ENCODE data around the gene KDM6A. TPM values are rescaled to one million over a fixed set of nuclear protein-coding genes. Genes with fewer than 3 reads are reported as not detected.
A peak's percentile ranks its signal among the peaks of the same experiment; 100 is the strongest.

Gene KDM6A
- total RNA-seq, 1 donor: 20.3 TPM

DNA sequence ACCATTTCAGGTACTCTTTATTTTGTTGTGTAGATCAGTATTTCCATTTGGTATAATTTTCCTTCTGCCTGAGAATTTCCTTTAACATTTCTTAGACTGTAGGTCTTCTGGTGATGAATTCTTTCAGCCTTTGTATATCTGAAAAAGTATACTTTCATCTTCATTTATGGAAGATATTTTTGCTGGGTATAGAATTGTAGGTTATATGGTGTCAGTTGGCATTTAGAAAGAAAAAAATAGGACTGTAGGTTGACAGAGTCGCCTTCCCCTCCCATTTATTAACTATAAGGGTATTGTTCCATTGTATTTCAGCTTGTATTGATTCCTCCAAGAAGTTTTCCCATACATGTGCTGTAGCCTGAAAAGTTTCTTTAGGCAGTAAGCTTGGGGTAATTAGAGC is 71.9 kb downstream of the KDM6A start:
- peaks cover 35% of the 10 kb centered on the region for H4K20me1 ChIP-seq (ENCODE audit: insufficient read depth, low read length)
- no peak for DNase-seq (ENCODE audit: insufficient read length, low spot score, missing footprints)
- H3K4me1 ChIP-seq (ENCODE audit: insufficient read depth, low read length): no peaks in the 10 kb centered on the region
- no peak overlapping the region for H2AFZ ChIP-seq (ENCODE audit: low read length)
- no peaks in the 10 kb centered on the region for H3K36me3 ChIP-seq (ENCODE audit: insufficient read depth, low read length)
- H3K4me3 ChIP-seq (ENCODE audit: insufficient read depth, low read length): no peak overlapping the region
- H3K79me2 ChIP-seq (ENCODE audit: insufficient read depth, low read length): peaks cover 89% of the 10 kb centered on the region
- no peaks in the 10 kb centered on the region for H3K9me3 ChIP-seq (ENCODE audit: low read depth, low read length)
- TF ChIP-seq, protein P1, sequence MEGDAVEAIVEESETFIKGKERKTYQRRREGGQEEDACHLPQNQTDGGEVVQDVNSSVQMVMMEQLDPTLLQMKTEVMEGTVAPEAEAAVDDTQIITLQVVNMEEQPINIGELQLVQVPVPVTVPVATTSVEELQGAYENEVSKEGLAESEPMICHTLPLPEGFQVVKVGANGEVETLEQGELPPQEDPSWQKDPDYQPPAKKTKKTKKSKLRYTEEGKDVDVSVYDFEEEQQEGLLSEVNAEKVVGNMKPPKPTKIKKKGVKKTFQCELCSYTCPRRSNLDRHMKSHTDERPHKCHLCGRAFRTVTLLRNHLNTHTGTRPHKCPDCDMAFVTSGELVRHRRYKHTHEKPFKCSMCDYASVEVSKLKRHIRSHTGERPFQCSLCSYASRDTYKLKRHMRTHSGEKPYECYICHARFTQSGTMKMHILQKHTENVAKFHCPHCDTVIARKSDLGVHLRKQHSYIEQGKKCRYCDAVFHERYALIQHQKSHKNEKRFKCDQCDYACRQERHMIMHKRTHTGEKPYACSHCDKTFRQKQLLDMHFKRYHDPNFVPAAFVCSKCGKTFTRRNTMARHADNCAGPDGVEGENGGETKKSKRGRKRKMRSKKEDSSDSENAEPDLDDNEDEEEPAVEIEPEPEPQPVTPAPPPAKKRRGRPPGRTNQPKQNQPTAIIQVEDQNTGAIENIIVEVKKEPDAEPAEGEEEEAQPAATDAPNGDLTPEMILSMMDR (IDR thresholded peaks at IDR 0.05; ENCODE audit: extremely low read depth, low read depth, low read length): no peak
- no peak overlapping the region for H3K27ac ChIP-seq (ENCODE audit: low read depth, low read length)
- no peak overlapping the region for H3K4me2 ChIP-seq (ENCODE audit: insufficient read depth, low read length)
- no peaks in the 10 kb centered on the region for H3K27me3 ChIP-seq (ENCODE audit: insufficient read depth, low read length)

DNA sequence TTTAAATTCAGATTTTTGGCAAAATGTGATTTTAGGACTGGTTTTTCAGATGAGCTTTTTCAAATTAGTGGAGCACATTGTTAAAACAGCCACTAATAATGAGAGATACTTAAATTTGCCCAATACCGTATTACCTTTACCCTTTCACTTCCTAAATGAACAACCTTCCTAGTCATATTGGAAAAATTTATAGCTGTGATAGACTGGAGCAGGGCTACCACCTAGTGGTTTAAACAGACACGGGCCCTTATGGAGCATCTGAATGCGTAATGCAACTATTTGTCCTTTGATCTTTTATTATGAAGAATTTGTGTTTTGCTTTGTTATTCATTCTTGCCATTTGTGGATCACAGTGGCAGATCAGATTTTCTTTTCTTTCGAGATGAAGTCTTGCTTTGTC is 72.7 kb downstream of the KDM6A start:
- H3K4me3 ChIP-seq (ENCODE audit: insufficient read depth, low read length): no peak overlapping the region
- no peaks in the 10 kb centered on the region for H3K4me1 ChIP-seq (ENCODE audit: insufficient read depth, low read length)
- TF ChIP-seq, protein P1 (IDR thresholded peaks at IDR 0.05; ENCODE audit: extremely low read depth, low read depth, low read length): peak; percentile 22
- no peak for DNase-seq (ENCODE audit: insufficient read length, low spot score, missing footprints)
- H2AFZ ChIP-seq (ENCODE audit: low read length): no peak overlapping the region
- H3K27me3 ChIP-seq (ENCODE audit: insufficient read depth, low read length): no peaks in the 10 kb centered on the region
- no peaks in the 10 kb centered on the region for H3K36me3 ChIP-seq (ENCODE audit: insufficient read depth, low read length)
- peaks cover 90% of the 10 kb centered on the region for H3K79me2 ChIP-seq (ENCODE audit: insufficient read depth, low read length)
- no peaks in the 10 kb centered on the region for H3K9me3 ChIP-seq (ENCODE audit: low read depth, low read length)
- peaks cover 28% of the 10 kb centered on the region for H4K20me1 ChIP-seq (ENCODE audit: insufficient read depth, low read length)
- no peak overlapping the region for H3K4me2 ChIP-seq (ENCODE audit: insufficient read depth, low read length)
- H3K27ac ChIP-seq (ENCODE audit: low read depth, low read length): no peak overlapping the region

DNA sequence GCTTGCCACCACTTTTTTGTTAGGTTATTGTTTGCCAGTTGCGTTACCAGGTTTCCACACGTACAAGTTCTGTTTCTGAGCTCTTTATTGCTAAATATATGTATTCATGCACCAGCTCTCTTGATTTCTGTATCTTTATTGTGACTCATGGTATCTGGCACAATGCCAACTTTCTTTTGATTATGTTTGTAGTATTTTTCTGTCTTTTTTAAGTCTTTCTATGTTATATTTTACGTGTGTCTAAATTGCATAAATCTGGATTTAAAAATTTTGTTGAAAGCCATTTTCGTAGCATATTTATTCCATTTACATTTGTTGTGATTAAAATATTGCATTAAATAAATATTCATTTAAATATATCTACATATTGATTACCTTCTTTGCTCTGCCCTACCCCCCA is 73.8 kb downstream of the KDM6A start:
- Histone ChIP-seq H3K9me3 (ENCODE audit: low read depth, low read length) (no peaks in the 10 kb centered on the region), H3K4me1 (ENCODE audit: insufficient read depth, low read length) (no peaks in the 10 kb centered on the region), H3K27me3 (ENCODE audit: insufficient read depth, low read length) (no peaks in the 10 kb centered on the region), H3K4me2 (ENCODE audit: insufficient read depth, low read length) (no peak overlapping the region), H3K79me2 (ENCODE audit: insufficient read depth, low read length) (peaks cover 92% of the 10 kb centered on the region), H3K27ac (ENCODE audit: low read depth, low read length) (no peak overlapping the region), H3K36me3 (ENCODE audit: insufficient read depth, low read length) (no peaks in the 10 kb centered on the region), H3K4me3 (ENCODE audit: insufficient read depth, low read length) (no peak overlapping the region), H4K20me1 (ENCODE audit: insufficient read depth, low read length) (peaks cover 34% of the 10 kb centered on the region), H2AFZ (ENCODE audit: low read length) (no peak overlapping the region)
- TF ChIP-seq, protein P1 (IDR thresholded peaks at IDR 0.05; ENCODE audit: extremely low read depth, low read depth, low read length): no peak
- DNase-seq (ENCODE audit: insufficient read length, low spot score, missing footprints): peak; percentile 19

DNA sequence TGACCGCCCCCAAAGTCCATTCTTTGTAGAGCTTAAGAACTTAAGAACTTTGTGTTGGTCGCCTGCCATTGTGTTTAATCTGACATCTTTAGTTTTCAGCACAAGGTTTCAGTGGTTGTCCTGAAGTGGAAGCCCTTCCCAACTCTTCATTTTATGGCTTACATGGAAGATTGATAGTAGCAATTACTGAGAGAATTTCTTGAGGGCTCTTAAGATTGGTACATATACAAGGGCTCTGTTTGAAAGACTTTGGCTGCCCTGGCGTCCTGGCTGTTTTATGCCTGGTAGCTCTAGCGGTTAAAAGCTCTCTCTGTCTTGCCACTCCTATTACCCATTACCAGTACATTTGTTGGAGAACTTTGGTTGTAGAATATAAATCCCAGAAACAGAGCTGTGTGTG is 75.0 kb downstream of the KDM6A start:
- TF ChIP-seq, protein P1 (IDR thresholded peaks at IDR 0.05; ENCODE audit: extremely low read depth, low read depth, low read length): no peak

More for the DNA sequence above, 75.0 kb downstream of the KDM6A start:
- no peak overlapping the region for H2AFZ ChIP-seq (ENCODE audit: low read length)
- H4K20me1 ChIP-seq (ENCODE audit: insufficient read depth, low read length): peaks cover 42% of the 10 kb centered on the region
- no peaks in the 10 kb centered on the region for H3K36me3 ChIP-seq (ENCODE audit: insufficient read depth, low read length)
- no peaks in the 10 kb centered on the region for H3K27me3 ChIP-seq (ENCODE audit: insufficient read depth, low read length)
- H3K4me2 ChIP-seq (ENCODE audit: insufficient read depth, low read length): no peak overlapping the region
- H3K27ac ChIP-seq (ENCODE audit: low read depth, low read length): no peak overlapping the region
- H3K79me2 ChIP-seq (ENCODE audit: insufficient read depth, low read length): peaks cover 94% of the 10 kb centered on the region
- no peak overlapping the region for H3K4me3 ChIP-seq (ENCODE audit: insufficient read depth, low read length)
- no peaks in the 10 kb centered on the region for H3K9me3 ChIP-seq (ENCODE audit: low read depth, low read length)
- no peaks in the 10 kb centered on the region for H3K4me1 ChIP-seq (ENCODE audit: insufficient read depth, low read length)
- DNase-seq (ENCODE audit: insufficient read length, low spot score, missing footprints): no peak
